HCT116 (cell line): Measurements from ENCODE around the gene NANOS2. TPM values are rescaled to one million over a fixed set of nuclear protein-coding genes. Genes with fewer than 3 reads are reported as not detected.

Experiments used
- ATAC-seq: fragments of 200-7000 bp; cut with Tn5 transposase; 2 replicates; pipeline ENCODE4 v1.9.1; 2020; ENCODE audit warnings: mild to moderate bottlenecking, moderate library complexity
- BruUV-seq: library from RNA; stranded (reverse); fragments of 400-500 nt; replicated peaks from 2 replicates; lab custom pipeline; 2021; lab: Mats Ljungman, UMichigan
- CTCF ChIA-PET: fragments of 300-600 bp; sonication (Branson Sonifier 250); formaldehyde crosslinking; loops from one replicate; lab custom pipeline; 2021; ENCODE audit warnings: antibody characterized with exemption; lab: Charles Lee
- POLR2A ChIA-PET: fragments of 300-600, 350-600 bp; sonication (Branson Sonifier 250); formaldehyde crosslinking; loops from one replicate; lab custom pipeline; 2021; ENCODE audit warnings: antibody characterized with exemption; lab: Charles Lee
- RAD21 ChIA-PET, 2 experiments: fragments of 300-600 bp; sonication (Branson Sonifier 250); formaldehyde crosslinking; loops; one replicate each; lab custom pipeline; 2023; ENCODE audit warnings: low total read pairs in 2 of 2; ENCODE audit not compliant: uncharacterized antibody in 2 of 2, unreplicated experiment in 2 of 2, low non-redundant PET in 1 of 2; lab: Charles Lee
- DNase-seq: peaks from one replicate; pipeline ENCODE4 v3.0.0-alpha.2; 2010; ENCODE audit warnings: low read depth, low spot score
- H2AFZ ChIP-seq: fragments of 200-600 bp; shearing (Covaris generic), sonication (generic); 2 replicates; pipeline ENCODE4 v1.6.1; 2017; ENCODE audit warnings: low read depth, mixed run types, mixed read lengths, antibody characterized with exemption, low read length; ENCODE audit not compliant: poor library complexity, severe bottlenecking
- H3K27ac ChIP-seq: 2 replicates; pipeline ENCODE4 v1.5.1; 2012; ENCODE audit warnings: low read depth, low read length
- H3K27me3 ChIP-seq: fragments of 200-600 bp; sonication (generic); 2 replicates; pipeline ENCODE4 v1.6.1; 2016; ENCODE audit warnings: mixed run types, low read length, mixed read lengths; ENCODE audit not compliant: insufficient read depth
- H3K36me3 ChIP-seq, 2 experiments: fragments of 200-500 bp in 1 of 2; fragments of 200-600 bp in 1 of 2; sonication (Bioruptor generic) in 1 of 2; sonication (generic) in 1 of 2; 2 replicates each; pipeline versions ENCODE4 v1.5.1 to v1.6.1; 2014 to 2016; ENCODE audit warnings: low read length in 2 of 2, inconsistent platforms in 1 of 2, mixed read lengths in 1 of 2, mixed run types in 1 of 2; ENCODE audit not compliant: insufficient read depth in 2 of 2, control insufficient read depth in 1 of 2
- H3K4me1 ChIP-seq, 2 experiments: fragments of 200-600 bp in 1 of 2; sonication (generic) in 1 of 2; 2 replicates each; pipeline versions ENCODE4 v1.5.1 to v1.6.1; 2012 to 2017; ENCODE audit warnings: low read length in 2 of 2, inconsistent platforms in 1 of 2, mild to moderate bottlenecking in 1 of 2, mixed read lengths in 1 of 2, mixed run types in 1 of 2, moderate library complexity in 1 of 2; ENCODE audit not compliant: insufficient read depth in 2 of 2, control insufficient read depth in 1 of 2
- H3K4me2 ChIP-seq: fragments of 200-600 bp; sonication (generic); 2 replicates; pipeline ENCODE4 v1.6.1; 2017; ENCODE audit warnings: mixed run types, low read length, mixed read lengths
- H3K4me3 ChIP-seq, 2 experiments: fragments of 200-600 bp in 1 of 2; sonication (generic) in 1 of 2; replicated peaks in 1 of 2; 2 replicates each; pipeline ENCODE4 v1.5.1; 2011 to 2016; ENCODE audit warnings: low read length in 2 of 2, control low read depth in 1 of 2, low read depth in 1 of 2, mild to moderate bottlenecking in 1 of 2, mixed read lengths in 1 of 2, mixed run types in 1 of 2
- H3K79me2 ChIP-seq: fragments of 200-600 bp; sonication (generic); 2 replicates; pipeline ENCODE4 v1.6.1; 2017; ENCODE audit warnings: mild to moderate bottlenecking, mixed run types, low read length, moderate library complexity, mixed read lengths; ENCODE audit not compliant: insufficient read depth
- H3K9ac ChIP-seq: fragments of 200-600 bp; sonication (generic); 2 replicates; pipeline ENCODE4 v1.6.1; 2016; ENCODE audit warnings: low read length, mixed read lengths
- H3K9me2 ChIP-seq: fragments of 200-600 bp; sonication (generic), shearing (Covaris generic); 2 replicates; pipeline ENCODE4 v1.6.1; 2017; ENCODE audit warnings: mixed run types, mild to moderate bottlenecking, moderate library complexity; ENCODE audit not compliant: insufficient read depth
- H3K9me3 ChIP-seq, 2 experiments: fragments of 200-500 bp in 1 of 2; fragments of 200-600 bp in 1 of 2; sonication (Bioruptor generic) in 1 of 2; sonication (generic) in 1 of 2; 2 replicates each; pipeline ENCODE4 v1.6.1; 2014 to 2017; ENCODE audit warnings: low read length in 2 of 2, mixed read lengths in 2 of 2, inconsistent platforms in 1 of 2, low read depth in 1 of 2, mild to moderate bottlenecking in 1 of 2, mixed run types in 1 of 2, moderate library complexity in 1 of 2; ENCODE audit not compliant: control insufficient read depth in 1 of 2, insufficient read depth in 1 of 2
- H4K20me1 ChIP-seq: fragments of 200-600 bp; sonication (generic), shearing (Covaris generic); 2 replicates; pipeline ENCODE4 v1.6.1; 2017; ENCODE audit warnings: mixed run types, mild to moderate bottlenecking, moderate library complexity; ENCODE audit not compliant: insufficient read depth
- CEBPB ChIP-seq: IDR thresholded peaks from 2 replicates; pipeline ENCODE4 v1.6.1; 2012; ENCODE audit warnings: low read depth
- RAD21 ChIP-seq: IDR thresholded peaks from 2 replicates; pipeline ENCODE4 v1.6.1; 2012; ENCODE audit warnings: low read depth, mild to moderate bottlenecking
- intact Hi-C: fragments of 100-400 bp; cut with micrococcal nuclease; formaldehyde crosslinking; loops from 2 replicates; pipeline ENCODE4 v1.10.0; 2022
- total RNA-seq: library from RNA; stranded (reverse); gene quantifications from one replicate; pipeline ENCODE4 v1.2.1, GENCODE V29; 2021; ENCODE audit not compliant: unreplicated experiment
- TF ChIP-seq, protein P1 (sequence below): IDR thresholded peaks from 2 replicates; pipeline ENCODE4 v1.6.1; 2011; ENCODE audit warnings: mild to moderate bottlenecking, low read length, moderate library complexity; ENCODE audit not compliant: insufficient replicate concordance; ENCODE audit errors: extremely low read depth
- TF ChIP-seq, protein P2 (sequence below): IDR thresholded peaks from 2 replicates; pipeline ENCODE4 v1.6.1; 2012; ENCODE audit warnings: low read depth

Gene NANOS2
- total RNA-seq, 1 experiment from 2014 or later = not detected

DNA sequence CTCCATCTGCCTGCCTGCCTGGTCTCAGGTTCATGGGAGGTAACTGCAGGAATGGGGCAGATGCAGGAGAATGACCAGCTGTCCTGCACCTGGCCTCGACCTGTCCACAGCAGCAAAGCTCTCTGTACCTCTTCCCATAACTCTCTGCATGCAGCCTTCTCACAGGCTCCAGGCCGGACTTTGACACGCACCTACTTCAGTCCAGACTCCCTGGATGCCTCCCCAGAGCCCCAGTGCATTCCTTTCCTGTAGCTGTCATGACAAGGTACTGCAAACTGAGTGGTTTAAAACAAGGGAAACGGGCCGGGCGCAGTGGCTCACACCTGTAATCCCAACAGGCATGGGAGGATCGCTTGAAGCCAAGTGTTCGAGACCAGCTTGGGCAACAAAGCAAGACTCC is 3.3 kb downstream of the NANOS2 start:
- H3K79me2 ChIP-seq = no peaks in the 10 kb centered on the region
- H3K36me3 ChIP-seq = no peaks in the 10 kb centered on the region
- CTCF ChIA-PET = no interaction called here
- POLR2A ChIA-PET = no interaction called here
- RAD21 ChIA-PET = no interaction called here
- DNase-seq = no peak
- no peak for ATAC-seq
- no TSS peak for BruUV-seq
- intact Hi-C loops = loop anchor here (5.0 kb wide), 1 partner anchor 106 kb away; no protein-coding TSS in a partner anchor
- no peak overlapping the region for H3K4me3 ChIP-seq
- no peaks in the 10 kb centered on the region for H3K9me3 ChIP-seq
- H3K4me2 ChIP-seq = no peak overlapping the region
- H4K20me1 ChIP-seq = no peaks in the 10 kb centered on the region
- peaks cover 4 to 13% of the 10 kb centered on the region in 2 experiments; a peak in 3 of 4 replicates for H3K4me1 ChIP-seq
- no peak overlapping the region for H2AFZ ChIP-seq
- no peak overlapping the region for H3K27ac ChIP-seq
- H3K9ac ChIP-seq = no peak overlapping the region
- no peaks in the 10 kb centered on the region for H3K27me3 ChIP-seq
- H3K9me2 ChIP-seq = no peaks in the 10 kb centered on the region
- TF ChIP-seq, protein P1, sequence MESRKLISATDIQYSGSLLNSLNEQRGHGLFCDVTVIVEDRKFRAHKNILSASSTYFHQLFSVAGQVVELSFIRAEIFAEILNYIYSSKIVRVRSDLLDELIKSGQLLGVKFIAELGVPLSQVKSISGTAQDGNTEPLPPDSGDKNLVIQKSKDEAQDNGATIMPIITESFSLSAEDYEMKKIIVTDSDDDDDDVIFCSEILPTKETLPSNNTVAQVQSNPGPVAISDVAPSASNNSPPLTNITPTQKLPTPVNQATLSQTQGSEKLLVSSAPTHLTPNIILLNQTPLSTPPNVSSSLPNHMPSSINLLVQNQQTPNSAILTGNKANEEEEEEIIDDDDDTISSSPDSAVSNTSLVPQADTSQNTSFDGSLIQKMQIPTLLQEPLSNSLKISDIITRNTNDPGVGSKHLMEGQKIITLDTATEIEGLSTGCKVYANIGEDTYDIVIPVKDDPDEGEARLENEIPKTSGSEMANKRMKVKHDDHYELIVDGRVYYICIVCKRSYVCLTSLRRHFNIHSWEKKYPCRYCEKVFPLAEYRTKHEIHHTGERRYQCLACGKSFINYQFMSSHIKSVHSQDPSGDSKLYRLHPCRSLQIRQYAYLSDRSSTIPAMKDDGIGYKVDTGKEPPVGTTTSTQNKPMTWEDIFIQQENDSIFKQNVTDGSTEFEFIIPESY = no peak
- TF ChIP-seq CEBPB (no peak), RAD21 (no peak)
- TF ChIP-seq, protein P2, sequence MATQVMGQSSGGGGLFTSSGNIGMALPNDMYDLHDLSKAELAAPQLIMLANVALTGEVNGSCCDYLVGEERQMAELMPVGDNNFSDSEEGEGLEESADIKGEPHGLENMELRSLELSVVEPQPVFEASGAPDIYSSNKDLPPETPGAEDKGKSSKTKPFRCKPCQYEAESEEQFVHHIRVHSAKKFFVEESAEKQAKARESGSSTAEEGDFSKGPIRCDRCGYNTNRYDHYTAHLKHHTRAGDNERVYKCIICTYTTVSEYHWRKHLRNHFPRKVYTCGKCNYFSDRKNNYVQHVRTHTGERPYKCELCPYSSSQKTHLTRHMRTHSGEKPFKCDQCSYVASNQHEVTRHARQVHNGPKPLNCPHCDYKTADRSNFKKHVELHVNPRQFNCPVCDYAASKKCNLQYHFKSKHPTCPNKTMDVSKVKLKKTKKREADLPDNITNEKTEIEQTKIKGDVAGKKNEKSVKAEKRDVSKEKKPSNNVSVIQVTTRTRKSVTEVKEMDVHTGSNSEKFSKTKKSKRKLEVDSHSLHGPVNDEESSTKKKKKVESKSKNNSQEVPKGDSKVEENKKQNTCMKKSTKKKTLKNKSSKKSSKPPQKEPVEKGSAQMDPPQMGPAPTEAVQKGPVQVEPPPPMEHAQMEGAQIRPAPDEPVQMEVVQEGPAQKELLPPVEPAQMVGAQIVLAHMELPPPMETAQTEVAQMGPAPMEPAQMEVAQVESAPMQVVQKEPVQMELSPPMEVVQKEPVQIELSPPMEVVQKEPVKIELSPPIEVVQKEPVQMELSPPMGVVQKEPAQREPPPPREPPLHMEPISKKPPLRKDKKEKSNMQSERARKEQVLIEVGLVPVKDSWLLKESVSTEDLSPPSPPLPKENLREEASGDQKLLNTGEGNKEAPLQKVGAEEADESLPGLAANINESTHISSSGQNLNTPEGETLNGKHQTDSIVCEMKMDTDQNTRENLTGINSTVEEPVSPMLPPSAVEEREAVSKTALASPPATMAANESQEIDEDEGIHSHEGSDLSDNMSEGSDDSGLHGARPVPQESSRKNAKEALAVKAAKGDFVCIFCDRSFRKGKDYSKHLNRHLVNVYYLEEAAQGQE = no peak
